WI38 (cell line): ENCODE results near the gene PSMD6.

Experiments used
- H3K4me3 ChIP-seq: 2 replicates; pipeline ENCODE4 v1.5.1; 2011; ENCODE audit warnings: low read depth, mild to moderate bottlenecking, control low read depth, low read length
- CTCF ChIP-seq: IDR thresholded peaks from 2 replicates; pipeline ENCODE4 v1.5.1; 2012; ENCODE audit warnings: low read depth, mild to moderate bottlenecking, control low read depth, low read length

Gene PSMD6

GRCh38 chr3:64053581-64053980 lies 30.3 kb upstream of the PSMD6 start:
- no peak overlapping the region for H3K4me3 ChIP-seq
- no peak for TF ChIP-seq CTCF

GRCh38 chr3:64053117-64053516 lies 29.8 kb upstream of the PSMD6 start:
- no peak overlapping the region for H3K4me3 ChIP-seq
- TF ChIP-seq CTCF = no peak

GRCh38 chr3:64049832-64050231 lies 26.5 kb upstream of the PSMD6 start:
- TF ChIP-seq CTCF = no peak
- no peak overlapping the region for H3K4me3 ChIP-seq

GRCh38 chr3:64049136-64049535 lies 25.8 kb upstream of the PSMD6 start:
- no peak overlapping the region for H3K4me3 ChIP-seq
- no peak for TF ChIP-seq CTCF

- TF ChIP-seq CTCF = no peak
These were observed 25.4 kb upstream of the PSMD6 start for GRCh38 chr3:64048631-64049061.

GRCh38 chr3:64047787-64048186 lies 24.5 kb upstream of the PSMD6 start:
- no peak for TF ChIP-seq CTCF
- H3K4me3 ChIP-seq = no peak overlapping the region

More at GRCh38 chr3:64048631-64049061, 25.4 kb upstream of the PSMD6 start:
- H3K4me3 ChIP-seq = no peak overlapping the region

GRCh38 chr3:64046996-64047594 lies 23.8 kb upstream of the PSMD6 start:
- TF ChIP-seq CTCF = no peak

More at GRCh38 chr3:64046996-64047594, 23.8 kb upstream of the PSMD6 start:
- H3K4me3 ChIP-seq = no peak overlapping the region
